GM21737 (cell line): ENCODE measurements around the gene TK1.
A peak's percentile ranks its signal among the peaks of the same experiment; 100 is the strongest.

Experiments used
- ATAC-seq: cut with Tn5 transposase; IDR thresholded peaks from one replicate; pipeline ENCODE4 v1.9.1; 2021; ENCODE audit warnings: mild to moderate bottlenecking, moderate library complexity; ENCODE audit not compliant: unreplicated experiment

TK1 gene

DNA sequence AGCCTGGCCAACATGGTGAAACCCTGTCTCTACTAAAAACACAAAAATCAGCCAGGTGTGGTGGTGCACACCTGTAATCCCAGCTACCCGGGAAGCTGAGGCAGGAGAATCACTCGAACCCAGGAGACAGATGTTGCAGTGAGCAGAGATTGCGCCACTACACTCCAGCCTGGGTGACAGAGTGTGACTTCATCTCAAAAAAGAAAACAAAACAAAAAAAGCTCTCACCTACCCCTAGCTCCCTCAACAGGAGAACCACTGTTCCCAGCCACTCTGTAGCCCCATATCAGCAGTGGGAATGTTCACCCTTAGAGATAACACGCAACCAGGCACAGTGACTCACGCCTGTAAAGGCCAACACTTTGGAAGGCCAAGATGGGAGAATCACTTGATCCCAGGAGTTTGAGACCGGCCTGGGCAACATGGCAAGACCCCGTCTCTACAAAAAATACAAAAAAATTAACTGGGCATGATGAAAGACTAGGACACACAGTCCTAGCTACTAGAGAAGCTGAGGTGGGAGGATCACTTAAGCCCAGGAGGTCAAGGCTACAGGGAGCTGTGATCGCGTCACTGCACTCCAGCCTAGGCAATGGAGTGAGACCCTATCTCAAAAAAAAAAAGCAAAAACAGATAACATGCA, 50.9 kb downstream of the TK1 start:
- no peak for ATAC-seq

DNA sequence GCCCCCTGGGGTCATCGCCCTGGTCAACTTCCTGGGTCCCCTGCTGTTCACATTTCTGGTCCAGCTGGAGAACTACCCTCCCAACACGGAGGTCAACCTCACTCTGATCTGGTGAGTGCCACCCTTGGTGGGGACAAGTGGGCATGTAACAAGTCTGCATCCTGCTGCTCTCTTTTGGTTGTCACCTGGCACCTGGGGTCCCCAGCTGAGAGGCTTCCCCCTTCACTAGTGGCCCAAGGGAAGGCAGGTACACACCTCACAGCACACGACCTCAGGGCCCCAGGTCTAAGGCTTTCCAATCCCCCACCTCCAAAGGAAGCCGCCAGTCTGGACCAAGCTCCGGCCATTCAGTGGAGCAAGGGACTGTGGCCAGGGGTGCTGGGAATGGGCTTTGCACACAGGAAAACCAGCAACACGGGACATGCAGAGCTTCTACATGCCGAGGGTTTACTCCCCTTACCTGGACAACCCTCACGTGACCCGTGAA, 51.9 kb downstream of the TK1 start:
- ATAC-seq, result no peak

DNA sequence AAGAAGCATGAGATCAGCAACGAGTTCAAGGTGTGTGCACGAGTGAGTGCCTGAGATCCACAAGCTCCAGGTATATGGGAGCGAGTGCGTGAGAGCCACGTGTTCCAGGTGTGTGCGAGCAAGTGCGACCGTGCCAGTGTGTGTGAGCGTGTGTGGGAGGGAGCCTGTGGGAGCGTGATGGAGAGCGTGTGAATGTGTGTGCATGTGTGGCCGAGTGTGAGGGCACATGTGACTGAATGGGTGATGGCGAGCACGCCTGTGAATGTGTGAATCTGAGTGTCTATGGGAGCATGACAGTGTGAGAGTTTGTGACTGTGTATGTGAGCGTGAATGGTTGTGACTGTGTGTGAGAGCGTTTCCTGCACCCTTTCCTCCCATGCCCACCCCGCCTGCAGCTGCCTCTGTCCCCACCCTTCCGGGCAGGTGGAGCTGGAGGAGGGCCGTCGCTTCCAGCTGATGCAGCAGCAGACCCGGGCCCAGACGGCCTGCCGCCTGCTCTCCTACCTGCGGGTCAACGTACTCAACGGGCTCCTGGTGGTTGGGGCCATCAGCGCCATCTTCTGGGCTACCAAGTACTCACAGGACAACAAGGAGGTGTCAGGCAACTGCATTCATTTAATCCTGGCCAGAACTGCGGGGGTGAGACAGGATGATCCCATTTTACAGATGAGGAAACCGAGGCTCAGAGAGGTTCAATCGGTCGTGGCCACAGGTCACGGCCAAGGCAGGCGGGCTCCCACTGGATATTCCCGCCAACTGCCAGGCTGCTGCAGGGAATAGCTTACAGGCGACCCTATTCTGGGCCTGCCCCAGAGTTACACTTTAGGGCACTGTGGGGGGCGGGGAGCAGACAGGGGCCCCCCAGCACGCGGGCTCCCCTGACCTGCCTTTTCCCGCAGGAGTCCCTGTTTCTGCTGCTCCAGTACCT, 52.6 kb downstream of the TK1 start:
- ATAC-seq, result no peak

DNA sequence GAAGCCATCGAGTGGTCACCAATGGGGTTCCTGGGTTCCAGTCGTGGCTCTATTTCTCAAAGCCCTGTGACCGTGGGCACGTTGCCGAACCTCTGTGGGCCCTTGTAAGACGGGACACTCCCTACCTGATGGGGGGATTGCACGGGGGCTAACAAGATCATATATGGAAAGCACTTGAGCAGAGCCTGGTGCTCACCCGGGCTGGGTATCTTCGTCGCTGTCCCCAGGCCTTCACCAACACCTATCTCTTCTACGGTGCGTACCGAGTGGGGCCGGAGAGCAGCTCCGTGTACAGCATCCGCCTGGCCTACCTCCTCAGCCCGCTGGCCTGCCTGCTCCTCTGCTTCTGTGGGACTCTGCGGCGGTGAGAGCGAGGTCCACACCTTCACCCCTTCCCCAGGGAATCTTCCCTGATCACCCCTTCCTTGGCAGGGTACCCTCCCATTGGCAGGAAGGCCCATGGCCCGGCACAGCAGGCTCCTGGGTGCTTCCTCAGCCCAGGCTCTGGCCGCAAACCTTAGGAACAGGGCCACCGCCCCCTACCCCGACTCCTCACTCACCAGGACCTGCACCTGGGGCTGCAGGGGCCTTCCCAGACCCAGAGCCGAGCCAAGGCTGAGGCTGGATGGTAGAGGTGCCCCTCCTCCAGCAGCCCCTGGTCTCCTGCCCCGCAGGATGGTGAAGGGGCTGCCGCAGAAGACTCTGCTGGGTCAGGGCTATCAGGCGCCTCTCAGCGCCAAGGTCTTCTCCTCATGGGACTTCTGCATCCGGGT, 53.5 kb downstream of the TK1 start:
- no peak for ATAC-seq

DNA sequence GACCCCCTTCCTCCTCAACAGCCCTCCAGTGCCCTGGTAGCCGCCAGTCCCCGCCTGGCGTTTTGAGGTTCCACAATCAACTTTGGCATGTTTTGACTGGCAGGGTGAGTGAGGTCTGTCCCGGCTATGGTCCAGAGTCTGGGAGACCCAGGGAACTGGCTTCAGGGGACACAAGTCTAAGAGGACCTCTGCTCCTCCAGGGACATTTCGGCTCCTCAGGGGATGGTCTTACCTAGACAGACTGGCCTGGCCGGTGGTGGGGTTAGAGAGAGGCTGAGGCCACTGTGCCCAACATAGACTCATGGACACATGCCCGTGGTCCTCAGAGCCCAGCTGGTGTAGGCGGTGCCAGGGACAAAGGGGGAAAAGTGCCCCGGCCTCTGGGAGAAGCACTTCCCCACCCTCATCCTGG, 54.1 kb downstream of the TK1 start:
- no peak for ATAC-seq

DNA sequence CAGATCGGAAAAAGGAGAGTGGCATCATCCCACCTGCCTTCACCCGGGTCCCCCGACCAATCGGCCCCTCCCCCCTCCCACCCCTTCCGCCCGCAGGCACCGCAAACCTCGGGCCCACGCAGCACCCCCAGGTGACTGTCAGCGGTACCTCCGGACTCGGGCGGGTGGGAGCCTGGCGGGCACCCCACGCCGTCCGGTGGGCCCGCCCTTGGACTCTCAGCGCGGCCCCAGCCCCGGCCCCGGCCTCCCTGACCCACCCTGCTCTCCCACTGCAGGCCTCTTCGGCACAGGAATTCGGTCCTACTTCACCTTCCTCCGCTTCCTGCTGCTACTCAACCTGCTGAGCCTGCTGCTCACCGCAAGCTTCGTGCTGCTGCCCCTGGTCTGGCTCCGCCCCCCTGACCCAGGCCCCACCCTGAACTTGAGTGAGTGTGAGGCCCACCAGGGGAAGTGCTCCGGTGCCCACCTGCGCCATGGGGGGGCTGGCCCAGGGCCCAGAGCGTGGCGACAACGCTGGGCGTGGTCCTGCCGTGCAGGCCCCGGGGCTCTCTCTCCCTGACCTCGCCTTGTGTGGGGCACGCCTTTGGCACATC, 54.7 kb downstream of the TK1 start:
- no peak for ATAC-seq

DNA sequence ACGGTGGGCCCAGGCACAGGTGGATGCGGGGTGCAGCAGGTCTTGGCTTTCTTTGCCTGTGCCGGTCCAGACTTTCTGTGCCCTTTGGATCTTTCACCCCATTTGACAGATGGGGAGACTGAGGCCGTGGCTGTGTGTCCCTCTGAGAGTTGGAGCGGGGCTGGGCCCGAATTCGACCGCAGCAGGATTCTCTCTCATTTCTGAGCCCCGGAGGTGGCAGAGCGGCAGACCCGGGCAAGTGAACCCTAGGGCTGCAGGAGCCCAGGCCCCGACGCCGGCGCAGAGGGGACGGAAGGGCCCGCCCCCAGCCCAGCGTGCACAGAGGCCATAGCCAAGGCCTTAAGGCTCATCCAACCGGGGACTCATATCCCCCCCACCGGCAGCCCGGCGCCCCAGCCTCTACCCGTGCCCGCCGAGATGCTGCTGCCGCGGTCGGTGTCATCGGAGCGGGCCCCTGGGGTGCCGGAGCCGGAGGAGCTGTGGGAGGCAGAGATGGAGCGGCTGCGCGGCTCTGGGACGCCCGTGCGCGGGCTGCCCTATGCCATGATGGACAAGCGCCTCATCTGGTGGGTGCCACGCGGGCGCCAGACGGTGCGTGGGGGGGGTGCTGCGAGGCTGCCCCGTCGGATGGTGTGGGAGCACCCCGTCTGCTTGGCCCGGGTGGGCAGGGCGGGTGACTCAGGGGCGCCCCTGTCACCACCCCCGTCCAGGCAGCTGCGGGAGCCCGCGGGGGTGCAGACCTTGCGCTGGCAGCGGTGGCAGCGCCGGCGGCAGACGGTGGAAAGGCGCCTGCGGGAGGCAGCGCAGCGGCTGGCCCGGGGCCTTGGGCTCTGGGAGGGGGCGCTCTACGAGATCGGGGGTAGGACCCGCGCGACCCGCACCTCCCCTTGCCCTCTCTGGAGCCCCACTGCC, 55.4 kb downstream of the TK1 start:
- ATAC-seq, result no peak

DNA sequence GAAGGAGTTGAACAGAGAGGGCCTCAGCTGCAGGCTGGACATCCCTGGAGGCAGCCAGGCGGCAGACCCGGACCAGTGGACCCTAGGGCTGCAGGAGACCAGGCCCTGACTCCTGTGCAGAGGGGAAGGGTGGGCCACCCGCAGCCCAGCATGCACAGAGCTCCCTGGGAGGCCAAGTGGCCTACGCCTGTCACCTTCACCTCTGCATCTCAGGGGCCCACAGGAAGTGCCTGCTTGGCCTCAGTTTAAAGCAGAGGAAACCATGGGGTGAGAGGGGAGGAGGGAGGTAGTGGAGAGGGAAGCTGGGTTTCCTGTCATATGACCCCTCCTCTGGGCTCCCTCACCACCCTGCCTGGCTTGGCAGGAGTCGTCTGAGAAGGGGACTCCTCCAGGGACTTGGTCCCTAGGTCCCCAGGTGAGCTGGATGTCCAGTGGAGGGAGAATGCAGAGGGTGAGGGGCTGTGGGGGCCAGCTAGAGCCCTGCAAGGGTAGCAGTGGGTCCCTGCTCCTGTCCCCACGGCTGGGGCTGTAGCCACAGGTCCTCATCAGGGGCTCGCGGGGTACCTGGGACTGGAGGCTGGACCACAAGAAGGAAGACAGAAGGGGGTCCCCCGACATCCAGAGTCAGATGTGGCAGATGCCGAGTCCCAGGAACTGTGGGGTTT, 56.3 kb downstream of the TK1 start, which contains the start of gene TMC8:
Gene TMC8, plus strand, starts transcription at position 335 of the 665 bp plus-strand sequence. CDS start 818 bp downstream, outside the sequence.
- peak; percentile 19 for ATAC-seq

DNA sequence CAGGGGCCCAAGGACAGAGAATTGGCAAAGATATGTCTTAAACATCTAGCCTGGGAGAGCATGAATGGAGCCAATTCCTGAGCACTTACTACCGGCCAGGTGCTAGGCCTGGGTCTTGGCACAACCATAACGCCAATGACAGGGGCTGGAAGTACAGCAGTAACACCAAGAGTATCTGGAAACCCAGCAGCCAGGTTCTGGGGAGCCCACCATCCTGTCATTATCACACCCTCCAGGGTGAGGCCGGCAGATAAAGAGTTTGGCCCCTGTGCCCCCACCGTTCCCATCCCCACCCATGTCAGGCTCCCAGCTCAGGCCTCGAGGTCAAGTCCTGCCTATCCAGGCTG, 56.8 kb downstream of the TK1 start:
- peak; percentile 3 for ATAC-seq

DNA sequence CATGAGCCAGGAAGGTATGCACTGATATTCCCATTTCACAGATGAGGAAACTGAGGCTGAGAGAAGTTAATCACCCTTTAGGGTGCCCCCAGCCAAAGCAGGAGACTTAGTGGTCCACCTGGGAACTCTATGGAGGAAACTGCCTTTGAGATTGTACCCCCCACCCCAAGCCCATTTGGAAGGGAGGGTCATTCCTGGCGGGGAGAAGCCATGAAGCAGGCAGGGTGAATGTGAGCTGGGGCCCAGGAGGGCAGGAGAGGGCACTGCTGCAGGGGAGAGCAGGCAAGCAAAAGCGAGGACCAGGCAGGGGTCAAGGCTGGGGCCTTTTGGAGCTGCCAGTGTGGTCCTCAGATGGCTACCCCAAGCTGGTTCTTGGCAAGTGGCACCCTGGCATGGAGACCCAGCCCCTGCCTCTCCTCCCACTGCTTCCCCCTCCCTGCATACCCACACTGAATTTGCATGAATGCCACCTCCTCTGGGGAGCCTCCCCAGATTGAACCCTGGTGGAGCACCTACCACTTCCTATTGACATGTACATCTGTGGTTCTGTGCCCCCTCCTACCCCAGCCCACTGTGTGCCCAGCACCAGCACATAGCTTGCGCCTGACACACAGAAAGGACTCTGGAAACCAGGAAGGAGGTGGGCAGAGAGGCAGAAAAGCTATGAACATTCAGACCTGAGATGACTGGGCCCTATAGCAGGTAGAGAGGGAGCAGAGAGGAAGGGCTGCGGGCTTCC, 57.3 kb downstream of the TK1 start:
- no peak for ATAC-seq

DNA sequence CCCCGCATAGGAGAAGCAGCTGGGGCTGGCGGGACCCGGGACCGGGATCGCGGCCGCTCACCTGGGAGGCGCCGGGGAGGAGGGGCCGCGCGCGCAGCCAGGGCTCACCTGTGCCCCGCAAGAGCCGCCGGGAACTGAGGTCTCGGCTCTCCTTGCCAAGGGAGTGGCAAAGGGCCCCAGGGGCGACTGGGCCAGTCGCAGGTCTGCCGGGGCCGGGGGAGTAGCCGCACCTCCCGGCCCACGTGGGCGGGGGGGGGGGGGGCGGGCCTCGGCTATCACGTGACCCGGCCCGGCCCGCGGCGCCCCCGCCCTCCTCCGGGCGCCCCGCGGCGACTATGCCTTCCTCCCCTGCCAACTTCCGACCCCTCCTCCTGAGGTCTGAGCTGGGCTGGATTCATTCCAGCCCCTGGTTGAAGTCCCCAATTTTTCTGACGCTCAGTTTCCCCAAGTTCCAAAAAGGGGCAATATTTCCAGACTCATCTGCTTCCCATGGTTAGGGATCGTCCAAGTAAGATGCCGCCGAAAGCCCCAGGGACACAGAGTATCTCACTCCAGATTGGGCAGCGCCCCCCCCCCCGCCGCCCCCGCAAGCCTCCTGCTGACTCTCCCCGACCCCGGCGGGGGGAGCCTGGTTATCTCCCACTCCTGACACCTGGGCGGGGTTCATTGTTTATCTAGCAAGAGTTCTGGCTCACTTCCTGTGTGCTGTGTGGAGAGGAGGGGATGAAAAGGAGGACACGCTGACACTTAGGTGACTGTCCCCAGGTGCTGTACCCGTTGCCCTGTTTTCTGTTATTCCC, 58.1 kb downstream of the TK1 start, which contains the start of gene TMC6:
Gene TMC6, minus strand, starts transcription at position 205 of the 800 bp plus-strand sequence. CDS start 1,923 bp downstream, outside the sequence.
- no peak for ATAC-seq

DNA sequence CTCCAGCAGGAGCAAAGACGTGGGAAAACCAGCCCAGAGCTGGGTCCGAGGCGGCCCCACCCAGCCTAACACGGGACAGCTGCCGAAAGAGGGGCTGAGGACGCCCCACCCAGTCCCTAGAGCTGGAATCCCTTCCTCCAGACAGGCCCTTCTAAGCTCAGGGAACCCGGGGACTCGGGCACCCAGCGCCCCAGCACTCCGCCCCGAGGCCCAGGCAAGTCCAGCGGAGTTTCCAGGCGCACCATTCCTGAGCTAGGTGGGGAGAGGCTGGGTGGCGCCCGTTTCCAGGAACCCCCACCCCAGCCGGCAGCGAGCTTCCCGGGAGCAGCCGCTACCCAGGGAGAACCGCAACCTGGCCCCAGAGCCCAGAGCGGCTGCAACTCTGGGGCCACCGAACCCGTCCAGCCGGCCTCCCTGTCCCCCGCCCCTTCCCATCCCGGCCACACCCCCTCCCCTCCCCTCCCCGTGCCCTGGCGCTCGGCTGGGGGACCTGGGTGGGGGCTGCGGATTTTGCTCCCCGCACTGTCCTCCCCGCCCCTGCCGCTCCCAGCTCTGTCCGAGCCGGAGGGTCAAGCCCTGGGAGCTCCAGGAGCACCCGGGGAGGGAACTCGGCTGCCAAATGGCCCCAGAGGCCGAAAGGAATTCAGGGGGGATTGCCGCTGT, 58.8 kb downstream of the TK1 start:
- ATAC-seq, result no peak

DNA sequence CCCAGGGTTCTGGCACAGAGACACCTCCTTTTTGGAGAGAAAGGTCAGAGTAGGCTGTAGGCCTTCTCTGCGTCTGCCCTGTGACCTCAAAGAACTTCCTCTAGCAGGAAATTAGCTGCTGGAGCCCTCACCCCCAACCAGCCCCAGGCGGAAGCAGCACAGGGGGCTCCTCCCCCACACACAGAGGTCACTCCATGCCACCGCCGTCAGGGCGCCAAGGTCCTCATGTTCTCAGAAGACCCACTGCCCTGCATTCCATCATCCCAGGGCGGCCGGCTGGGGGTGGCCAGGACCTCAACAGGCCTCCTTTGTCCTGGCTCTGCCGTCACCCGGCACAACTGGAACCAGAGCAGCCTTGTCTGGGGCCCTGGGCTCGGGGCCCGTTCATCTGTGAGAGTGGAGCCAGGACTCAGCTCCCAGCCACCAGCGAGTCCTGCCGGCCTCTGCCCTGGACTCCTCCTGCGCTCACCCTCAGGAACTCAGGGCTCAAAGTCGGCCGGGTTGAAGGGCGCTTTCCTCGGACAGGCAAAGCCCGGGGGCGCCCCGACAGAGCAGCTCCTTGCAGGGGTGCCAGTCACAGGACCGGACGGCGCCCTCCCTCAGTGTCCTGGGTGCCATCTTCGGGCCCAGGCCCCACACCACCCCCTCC, 59.5 kb downstream of the TK1 start:
- ATAC-seq, result no peak

DNA sequence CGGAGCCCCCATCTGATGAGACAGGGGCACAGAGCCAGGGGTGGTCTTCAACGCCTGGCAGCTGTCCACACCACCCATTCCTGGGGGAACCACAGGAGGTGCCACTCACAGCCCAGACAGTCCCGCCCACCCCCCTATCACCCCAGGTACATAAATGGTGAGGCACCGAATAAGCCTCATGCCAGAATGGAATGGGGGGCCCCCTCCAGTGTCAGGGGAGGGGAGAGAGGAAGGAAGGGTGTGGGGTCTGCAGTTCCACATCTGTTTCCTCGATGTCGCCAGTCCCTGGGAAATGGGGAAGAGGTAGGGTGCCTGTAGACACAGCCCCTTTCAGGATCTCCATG, 60.0 kb downstream of the TK1 start:
- ATAC-seq, result no peak

DNA sequence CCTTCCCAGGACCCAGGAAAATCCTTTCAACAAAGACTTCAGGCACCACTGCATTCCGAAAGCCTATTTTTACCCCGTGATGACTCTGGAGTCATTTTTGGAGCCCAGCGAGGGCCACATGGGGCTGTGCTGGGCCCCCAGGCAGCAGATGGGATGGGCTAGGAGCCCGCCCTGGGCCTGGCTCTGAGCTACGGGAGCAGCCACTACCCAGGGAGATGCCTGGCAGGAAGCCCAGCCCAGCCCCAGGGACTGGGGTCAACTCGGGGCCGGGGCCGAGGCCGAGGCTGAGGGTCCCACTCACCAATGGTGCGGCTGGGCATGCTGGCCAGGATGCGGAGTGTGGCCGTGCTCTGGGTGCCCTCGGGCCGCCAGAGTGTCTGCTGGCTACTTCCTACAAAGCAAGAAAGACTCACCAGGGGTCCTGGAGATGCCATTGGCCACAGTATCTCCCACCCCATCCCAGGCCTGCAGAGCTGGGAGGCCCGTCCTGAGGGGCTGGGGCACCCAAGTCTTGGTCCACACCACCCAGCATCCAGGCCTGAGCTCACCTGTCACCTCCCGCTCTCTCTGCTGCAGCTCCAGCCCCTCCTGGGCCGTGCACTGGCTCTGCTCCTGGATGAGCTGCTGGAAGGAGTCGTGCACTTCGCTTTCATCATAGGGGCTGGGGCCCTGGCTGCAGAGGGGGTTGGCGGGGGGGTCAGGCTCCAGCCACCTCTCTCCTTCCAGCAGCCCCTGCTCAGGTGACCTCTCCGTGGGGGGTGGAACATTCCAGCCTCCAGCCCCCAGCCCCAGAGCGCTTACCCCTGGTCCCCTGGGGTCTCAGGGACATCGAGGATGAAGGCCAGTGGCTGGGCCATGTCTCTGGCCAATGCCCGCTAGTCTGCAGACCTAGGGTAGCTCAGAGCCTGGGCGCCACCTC, 60.6 kb downstream of the TK1 start:
- no peak for ATAC-seq
